KOPT-K1 (cell line): ENCODE measurements around the gene KCNQ2.

Experiments
- H3K27ac ChIP-seq: fragments of 200-600 bp; sonication (generic); 2 replicates; pipeline ENCODE4 v1.5.1; 2016; ENCODE audit warnings: antibody characterized with exemption, mild to moderate bottlenecking, low read depth, low read length; ENCODE audit not compliant: poor library complexity, severe bottlenecking
- H3K36me3 ChIP-seq: fragments of 200-600 bp; sonication (generic); 2 replicates; pipeline ENCODE4 v1.5.1; 2017; ENCODE audit warnings: antibody characterized with exemption, mild to moderate bottlenecking, low read length, moderate library complexity; ENCODE audit not compliant: insufficient read depth
- H3K9me3 ChIP-seq: fragments of 200-600 bp; sonication (generic); 2 replicates; pipeline ENCODE4 v1.5.1; 2017; ENCODE audit warnings: antibody characterized with exemption, low read length, mild to moderate bottlenecking; ENCODE audit not compliant: insufficient read depth, poor library complexity, severe bottlenecking

Gene KCNQ2

DNA sequence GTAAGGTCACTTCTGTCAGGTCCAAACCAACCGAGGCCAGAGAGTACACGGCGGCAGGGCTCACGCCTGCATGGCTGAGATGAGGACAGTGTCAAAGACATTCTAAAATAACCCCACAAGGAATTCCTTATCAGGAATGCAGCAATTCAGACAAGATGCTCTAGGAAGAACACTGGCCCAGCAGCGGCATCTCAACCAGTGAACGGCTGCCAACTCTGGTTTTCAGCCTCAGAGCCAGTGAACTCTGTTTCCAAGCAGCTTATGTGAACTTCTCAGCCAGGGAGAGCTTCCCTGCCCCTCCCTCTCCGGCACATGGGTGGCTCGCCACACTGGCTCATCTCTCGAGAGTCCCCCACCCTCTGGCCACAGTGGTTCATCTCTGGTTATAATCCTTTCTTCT is 36.9 kb downstream of the KCNQ2 start:
- no peak overlapping the region for H3K27ac ChIP-seq
- no peaks in the 10 kb centered on the region for H3K36me3 ChIP-seq
- H3K9me3 ChIP-seq = no peaks in the 10 kb centered on the region

DNA sequence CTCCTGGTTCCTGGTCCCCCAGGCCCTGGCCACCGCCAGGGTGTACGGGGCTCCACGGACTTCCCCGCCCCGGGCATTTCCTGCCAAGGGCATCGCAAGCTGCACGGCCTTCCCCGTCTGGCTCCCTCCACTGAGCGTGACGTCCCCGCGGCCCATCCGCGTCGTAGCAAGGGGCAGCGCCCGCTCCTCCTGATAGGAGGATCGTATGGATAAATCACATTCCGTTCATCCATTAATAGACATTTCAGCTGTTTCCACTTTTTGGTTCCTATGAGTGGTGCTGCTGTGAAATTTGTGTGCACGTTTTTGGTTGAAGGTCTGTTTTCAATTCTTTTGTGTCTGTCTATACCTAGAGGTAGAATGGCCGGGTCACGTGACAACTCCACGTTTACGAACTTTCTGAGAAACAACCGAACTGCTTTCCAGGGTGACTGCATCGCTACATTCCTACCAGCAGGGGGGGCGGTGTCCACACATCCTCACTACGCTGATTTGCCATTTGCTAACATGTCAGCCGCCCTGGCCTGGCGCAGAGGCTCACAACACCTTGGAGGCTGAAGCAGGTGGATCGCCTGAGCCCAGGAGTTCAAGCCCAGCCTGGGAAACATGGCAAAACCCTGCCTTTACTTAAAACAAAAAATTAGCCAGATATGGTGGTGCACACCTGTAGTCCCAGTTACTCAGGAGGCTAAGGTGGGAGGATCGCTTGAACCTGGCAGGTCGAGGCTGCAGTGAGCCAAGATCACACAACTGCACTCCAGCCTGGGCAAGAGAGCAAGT is 37.7 kb downstream of the KCNQ2 start:
- no peak overlapping the region for H3K27ac ChIP-seq
- no peaks in the 10 kb centered on the region for H3K36me3 ChIP-seq
- no peaks in the 10 kb centered on the region for H3K9me3 ChIP-seq

DNA sequence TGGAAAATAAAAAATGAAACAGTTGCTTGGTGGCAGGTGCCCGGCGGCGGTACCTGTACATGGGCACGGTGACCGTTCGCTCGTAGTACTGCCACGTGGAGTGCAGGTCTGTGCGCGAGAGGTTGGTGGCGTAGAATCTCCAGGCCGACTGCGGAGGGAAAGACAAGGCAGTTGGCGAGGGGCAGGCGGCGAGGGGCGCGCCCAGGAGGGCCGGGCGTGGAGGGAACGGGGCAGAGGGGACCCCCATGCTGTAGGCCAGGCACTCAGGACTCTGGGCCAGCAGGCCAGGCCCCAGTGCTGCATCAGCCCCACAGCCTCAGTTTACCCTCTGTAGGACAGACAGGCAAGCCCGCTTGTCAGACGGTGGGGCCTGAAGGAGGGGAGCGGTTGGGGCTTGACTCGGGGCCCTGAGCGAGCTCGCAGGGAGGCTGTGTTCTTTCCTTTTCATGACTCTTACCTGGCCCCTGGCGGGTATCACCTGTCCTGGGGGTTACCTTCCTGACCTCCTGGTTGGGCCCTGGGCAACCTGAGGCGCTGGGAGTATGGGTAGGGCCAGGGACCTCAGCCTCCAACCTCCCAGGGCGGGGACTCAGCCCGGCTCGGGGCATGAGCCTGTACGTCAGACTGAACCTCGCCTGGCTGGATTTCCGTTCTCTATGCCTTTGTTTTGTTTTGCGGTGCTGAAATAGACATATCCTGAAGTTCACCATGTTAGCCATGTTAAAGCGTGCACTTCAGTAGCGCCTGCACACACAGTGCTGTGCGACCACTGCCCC is 38.5 kb downstream of the KCNQ2 start:
- Histone ChIP-seq H3K27ac (no peak overlapping the region), H3K36me3 (no peaks in the 10 kb centered on the region), H3K9me3 (no peaks in the 10 kb centered on the region)

DNA sequence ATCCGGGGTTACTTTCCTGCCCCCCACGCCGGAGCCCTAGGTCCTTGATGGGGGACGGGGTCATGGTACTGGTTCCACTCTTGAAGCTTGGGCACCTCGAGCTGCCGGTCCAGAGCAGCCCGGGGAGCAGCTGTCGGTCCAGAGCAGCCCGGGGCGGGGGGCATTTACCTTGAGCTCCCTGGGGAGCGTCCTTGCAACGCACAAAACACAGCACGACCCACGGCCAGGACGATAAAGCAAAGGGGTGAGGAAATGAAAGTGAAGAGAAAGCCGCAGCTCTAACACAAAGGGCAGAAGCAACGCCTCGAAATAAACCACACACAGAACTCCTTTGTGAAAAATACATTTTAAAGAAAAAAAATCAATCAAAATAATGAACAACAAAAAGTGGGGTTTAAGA is 39.1 kb downstream of the KCNQ2 start:
- H3K36me3 ChIP-seq = no peaks in the 10 kb centered on the region
- H3K27ac ChIP-seq = no peak overlapping the region
- H3K9me3 ChIP-seq = no peaks in the 10 kb centered on the region

DNA sequence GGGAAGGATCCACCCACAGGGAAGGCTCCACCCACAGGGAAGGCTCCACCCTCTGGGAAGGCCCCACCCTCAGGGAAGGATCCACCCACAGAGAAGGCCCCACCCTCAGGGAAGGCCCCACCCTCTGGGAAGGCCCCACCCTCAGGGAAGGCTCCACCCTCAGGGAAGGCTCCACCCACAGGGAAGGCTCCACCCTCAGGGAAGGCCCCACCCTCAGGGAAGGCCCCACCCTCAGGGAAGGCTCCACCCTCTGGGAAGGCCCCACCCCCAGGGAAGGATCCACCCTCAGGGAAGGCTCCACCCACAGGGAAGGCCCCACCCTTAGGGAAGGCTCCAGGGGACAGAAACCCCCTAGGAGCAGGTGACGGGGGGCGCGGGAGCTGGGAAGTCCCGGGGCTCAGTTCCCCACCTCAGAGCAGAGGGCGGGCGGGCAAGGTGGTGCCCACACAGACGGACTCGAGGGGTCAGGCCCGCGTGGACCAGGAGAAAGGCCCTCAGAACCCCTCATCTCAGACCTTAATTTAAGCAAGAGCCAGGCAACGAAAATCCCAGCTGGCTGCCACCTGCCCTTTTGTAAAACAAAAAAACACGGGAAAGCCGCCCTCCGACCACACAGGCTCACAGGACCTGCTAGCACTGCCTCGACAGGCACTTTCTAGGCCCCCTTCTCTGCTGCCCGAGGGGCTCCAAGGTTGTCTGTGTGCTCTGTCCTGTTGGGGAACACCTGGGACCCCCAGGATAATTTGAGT is 39.7 kb downstream of the KCNQ2 start:
- Histone ChIP-seq H3K9me3 (no peaks in the 10 kb centered on the region), H3K36me3 (no peaks in the 10 kb centered on the region), H3K27ac (no peak overlapping the region)

DNA sequence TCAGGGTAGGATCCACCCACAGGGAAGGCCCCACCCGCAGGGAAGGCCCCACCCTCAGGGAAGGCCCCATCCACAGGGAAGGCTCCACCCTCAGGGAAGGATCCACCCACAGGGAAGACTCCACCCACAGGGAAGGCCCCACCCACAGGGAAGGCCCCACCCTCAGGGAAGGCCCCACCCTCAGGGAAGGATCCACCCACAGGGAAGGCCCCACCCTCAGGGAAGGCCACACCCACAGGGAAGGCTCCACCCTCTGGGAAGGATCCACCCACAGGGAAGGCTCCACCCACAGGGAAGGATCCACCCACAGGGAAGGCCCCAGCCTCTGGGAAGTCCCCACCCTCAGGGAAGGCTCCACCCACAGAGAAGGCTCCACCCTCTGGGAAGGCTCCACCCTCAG is 40.5 kb downstream of the KCNQ2 start:
- no peak overlapping the region for H3K27ac ChIP-seq
- no peaks in the 10 kb centered on the region for H3K9me3 ChIP-seq
- no peaks in the 10 kb centered on the region for H3K36me3 ChIP-seq

DNA sequence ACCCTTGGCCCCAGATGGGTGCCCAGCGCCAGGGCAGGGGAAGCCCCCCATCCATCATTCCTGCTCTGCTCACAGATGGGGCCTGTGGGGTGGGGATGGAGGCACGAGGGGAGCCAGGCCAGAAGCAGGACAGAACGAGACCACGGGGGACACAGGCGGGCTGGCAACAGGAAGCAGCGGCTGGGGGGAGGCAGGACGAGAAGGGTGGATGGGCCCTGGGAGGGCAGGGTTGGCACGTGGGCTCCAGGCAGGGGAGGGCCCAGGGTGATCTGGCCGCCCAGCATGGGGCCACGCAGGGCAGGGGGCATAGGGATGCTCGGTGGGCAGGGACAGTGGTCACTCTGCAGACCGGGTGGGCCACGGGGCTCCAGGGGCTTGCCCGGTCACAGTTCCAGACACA is 41.6 kb downstream of the KCNQ2 start:
- Histone ChIP-seq H3K36me3 (no peaks in the 10 kb centered on the region), H3K9me3 (no peaks in the 10 kb centered on the region), H3K27ac (no peak overlapping the region)

DNA sequence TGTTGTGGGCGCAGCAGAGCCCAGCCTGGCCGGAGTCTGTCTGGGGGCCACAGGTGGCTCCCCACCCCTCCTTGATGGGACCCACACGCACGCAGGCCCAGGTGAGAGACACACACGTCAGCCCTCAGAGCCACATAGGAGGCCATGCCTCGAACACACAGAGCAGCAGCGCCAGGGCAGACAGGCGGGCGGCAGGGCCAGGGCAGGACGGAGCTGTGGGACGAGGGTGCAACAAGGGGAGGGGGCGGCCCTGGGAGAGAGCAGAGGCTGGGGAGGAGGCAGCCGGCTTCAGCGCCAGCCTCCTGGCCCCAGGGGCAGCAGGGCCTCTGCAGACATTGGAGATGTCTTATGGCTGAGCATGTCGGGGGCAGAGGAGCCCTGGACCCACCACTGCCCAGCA is 42.5 kb downstream of the KCNQ2 start:
- H3K9me3 ChIP-seq = no peaks in the 10 kb centered on the region
- no peaks in the 10 kb centered on the region for H3K36me3 ChIP-seq
- no peak overlapping the region for H3K27ac ChIP-seq

DNA sequence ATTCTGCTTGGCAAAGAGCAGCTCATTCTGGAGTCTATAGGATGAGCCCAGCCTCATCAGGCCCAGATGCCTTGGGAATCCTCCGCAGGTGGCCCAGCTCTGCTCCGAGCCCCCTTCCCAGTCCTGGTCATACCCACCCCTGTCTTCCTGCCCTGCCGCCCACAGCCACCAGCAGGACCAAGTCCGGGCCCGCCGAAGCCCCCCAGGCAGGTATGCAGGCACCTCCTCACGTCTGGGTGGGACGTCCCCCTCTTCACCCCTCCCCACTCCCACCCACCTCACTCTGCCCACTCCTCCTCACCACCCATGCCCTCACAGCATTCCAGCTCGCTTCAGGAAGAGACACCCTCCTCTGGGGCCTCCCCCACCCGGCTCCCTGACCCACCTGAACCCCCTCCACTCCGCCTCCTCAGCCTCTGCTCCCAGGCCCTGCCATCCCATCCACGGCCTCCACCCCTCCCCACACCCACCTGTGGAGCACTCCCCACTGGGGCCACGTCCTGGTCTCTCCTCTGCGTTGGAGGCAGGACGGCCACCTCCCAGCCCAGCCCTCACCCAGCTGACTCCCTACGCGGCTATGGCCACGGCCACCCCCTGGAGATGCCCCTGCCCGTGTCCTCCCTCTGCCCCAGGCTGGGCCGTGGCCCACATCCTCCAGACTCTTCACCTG is 43.4 kb downstream of the KCNQ2 start:
- Histone ChIP-seq H3K27ac (no peak overlapping the region), H3K9me3 (no peaks in the 10 kb centered on the region), H3K36me3 (no peaks in the 10 kb centered on the region)

DNA sequence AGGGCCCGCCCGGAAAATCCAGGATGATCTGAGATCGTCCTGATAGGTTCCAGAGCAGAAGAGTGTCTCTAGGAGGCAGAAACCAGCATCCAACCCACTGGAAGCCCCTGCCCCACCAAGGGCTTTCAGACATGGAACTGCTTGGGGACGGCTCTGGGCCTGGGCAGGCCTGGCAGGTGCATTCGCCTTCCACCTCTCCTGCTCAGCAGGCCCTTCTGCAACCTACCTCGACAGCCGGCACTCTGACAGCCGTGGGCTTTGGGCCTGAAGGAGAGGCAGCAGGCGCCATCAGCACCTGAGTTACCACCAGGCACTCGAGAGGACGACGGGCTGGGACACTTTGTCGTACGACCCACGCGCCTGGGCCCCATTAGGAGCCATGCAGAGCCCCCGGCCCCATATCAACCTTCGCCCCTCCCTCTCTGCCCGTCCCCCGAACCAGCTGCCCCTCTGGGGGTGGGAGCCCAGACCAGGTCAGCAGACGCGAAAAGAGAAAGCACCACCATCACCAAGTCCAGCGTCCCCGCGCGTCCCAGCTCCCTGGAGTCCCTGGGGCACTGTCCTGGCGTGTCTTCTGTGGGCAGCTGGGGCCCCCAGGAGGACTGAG is 44.6 kb downstream of the KCNQ2 start:
- Histone ChIP-seq H3K27ac (no peak overlapping the region), H3K9me3 (no peaks in the 10 kb centered on the region), H3K36me3 (no peaks in the 10 kb centered on the region)

DNA sequence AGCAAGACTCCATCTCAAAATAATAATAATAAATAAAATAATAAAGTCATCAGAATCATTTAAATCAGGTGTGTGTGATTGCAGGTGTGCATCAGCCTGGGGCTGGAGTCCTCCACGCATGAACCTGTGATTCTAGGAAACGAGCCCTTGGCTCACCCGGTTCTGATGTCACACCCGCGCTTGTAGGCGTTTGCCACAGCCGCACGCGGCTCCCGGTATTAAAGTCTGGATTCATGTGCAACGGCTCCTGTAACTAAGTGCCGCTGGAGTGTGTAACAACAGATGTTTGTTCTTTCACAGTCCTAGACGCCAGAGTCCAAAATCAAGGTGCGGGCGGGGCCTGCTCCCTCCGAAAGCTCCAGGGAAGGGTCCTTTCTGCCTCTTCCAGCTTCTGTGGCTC is 45.2 kb downstream of the KCNQ2 start:
- Histone ChIP-seq H3K9me3 (no peaks in the 10 kb centered on the region), H3K27ac (no peak overlapping the region), H3K36me3 (no peaks in the 10 kb centered on the region)

DNA sequence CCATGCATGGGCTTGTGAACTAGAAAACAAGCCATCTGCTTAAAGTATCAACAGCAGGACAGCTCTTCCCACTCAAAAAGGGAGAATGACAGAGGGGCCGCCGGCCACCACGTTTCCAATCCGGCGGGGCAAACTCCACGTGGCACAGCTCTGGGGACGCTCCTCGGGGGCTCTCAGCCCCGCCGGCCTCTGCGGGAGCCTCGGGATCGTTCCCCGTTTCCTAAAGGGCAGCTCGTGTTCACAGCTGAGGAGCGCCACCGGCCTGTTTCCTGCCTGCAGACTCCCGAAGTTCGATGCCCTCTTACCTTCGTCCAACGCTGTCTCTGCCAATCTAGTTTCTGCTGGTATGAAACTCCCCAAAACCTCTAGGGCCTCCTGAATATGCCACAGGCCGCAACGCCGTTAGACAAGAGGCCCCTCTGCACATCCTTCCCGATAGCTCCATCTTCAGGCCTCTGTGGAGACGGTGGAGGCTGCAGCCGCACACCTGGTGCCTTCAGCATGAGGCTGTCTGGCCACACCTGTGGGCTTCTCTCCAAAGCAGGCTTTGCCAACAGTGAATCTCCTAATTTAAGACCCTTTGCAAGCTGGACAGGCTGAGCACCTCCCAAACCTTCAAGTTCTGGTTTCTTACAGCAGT is 46.5 kb downstream of the KCNQ2 start:
- H3K36me3 ChIP-seq = no peaks in the 10 kb centered on the region
- no peaks in the 10 kb centered on the region for H3K9me3 ChIP-seq
- H3K27ac ChIP-seq = no peak overlapping the region

DNA sequence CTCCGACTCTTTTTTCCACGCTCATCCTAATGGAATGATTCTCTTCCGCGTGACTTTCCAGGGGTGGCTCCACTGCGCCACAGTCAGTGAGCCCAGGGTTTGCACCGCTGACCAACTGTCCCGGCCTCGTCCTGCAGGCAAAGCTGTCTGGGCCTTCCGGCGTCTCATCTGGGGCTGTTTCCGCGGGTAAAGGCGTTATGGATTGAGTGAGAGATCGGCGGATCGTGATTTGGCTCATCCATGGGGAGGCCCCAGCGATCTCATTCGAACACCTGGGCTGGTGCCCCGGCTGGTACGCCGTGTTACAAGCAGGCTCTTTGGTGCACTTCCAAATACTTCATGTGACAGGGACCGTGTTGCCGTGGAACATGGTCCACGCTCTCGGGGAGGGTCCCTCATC is 47.8 kb downstream of the KCNQ2 start:
- H3K36me3 ChIP-seq = no peaks in the 10 kb centered on the region
- H3K27ac ChIP-seq = no peak overlapping the region
- H3K9me3 ChIP-seq = no peaks in the 10 kb centered on the region

DNA sequence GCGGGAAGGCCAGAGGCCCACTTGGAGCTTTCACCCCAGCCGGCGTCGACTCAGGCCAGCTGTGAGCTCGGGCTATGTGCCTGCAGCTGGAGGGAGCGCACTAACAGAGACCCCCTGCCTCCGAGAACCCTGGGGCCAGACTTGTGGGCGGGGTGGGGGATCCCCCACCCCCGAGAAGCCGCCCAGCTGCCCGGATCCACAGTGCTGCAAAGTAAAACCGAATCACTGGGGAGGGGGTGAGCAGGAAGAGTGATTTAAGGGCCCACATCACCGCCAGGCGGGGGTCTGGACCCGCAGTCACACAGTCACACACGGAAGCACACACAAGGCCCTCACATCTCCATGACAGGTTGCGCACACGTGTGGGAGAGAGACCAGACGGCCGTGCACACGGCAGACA is 48.7 kb downstream of the KCNQ2 start:
- H3K36me3 ChIP-seq = no peaks in the 10 kb centered on the region
- H3K27ac ChIP-seq = no peak overlapping the region
- no peaks in the 10 kb centered on the region for H3K9me3 ChIP-seq
